MCF 10A (cell line): ENCODE data around the gene SCRN1. TPM values are rescaled to one million over a fixed set of nuclear protein-coding genes. Genes with fewer than 3 reads are reported as not detected.

Experiments
- Bru-seq: library from RNA; stranded (reverse); fragments of 400-500 nt; gene quantifications from one replicate; lab custom pipeline; 2021; lab: Mats Ljungman, UMichigan
- BruChase-seq, 2 experiments: library from RNA; stranded (reverse); fragments of 400-500 nt; gene quantifications; one replicate each; lab custom pipeline; 2021; lab: Mats Ljungman, UMichigan
- BruUV-seq: library from RNA; stranded (reverse); fragments of 400-500 nt; replicated peaks from 2 replicates; lab custom pipeline; 2021; lab: Mats Ljungman, UMichigan
- CTCF ChIA-PET: fragments of 300-600 bp; sonication (Branson Sonifier 250); formaldehyde crosslinking; extraction: SDS; loops from one replicate; lab custom pipeline; 2021; ENCODE audit warnings: antibody characterized with exemption, inconsistent platforms; lab: Yijun Ruan, JAX
- POLR2A ChIA-PET: fragments of 300-600, 350-650 bp; sonication (Branson Sonifier 250); formaldehyde crosslinking; extraction: SDS; loops from one replicate; lab custom pipeline; 2020; ENCODE audit warnings: antibody characterized with exemption, inconsistent platforms; lab: Yijun Ruan, JAX
- DNase-seq: peaks from one replicate; pipeline ENCODE4 v3.0.0-alpha.2; 2018; ENCODE audit not compliant: unreplicated experiment
- H3K27ac Mint-ChIP-seq: one replicate; pipeline ENCODE4 v1.8.0; 2022; ENCODE audit warnings: mild to moderate bottlenecking, low read depth, mixed read lengths; ENCODE audit not compliant: unreplicated experiment
- H3K27me3 Mint-ChIP-seq: one replicate; pipeline ENCODE4 v1.8.0; 2022; ENCODE audit warnings: mixed read lengths; ENCODE audit not compliant: insufficient read depth, unreplicated experiment
- H3K36me3 Mint-ChIP-seq: one replicate; pipeline ENCODE4 v1.8.0; 2022; ENCODE audit warnings: mild to moderate bottlenecking, moderate library complexity, mixed read lengths; ENCODE audit not compliant: insufficient read depth, unreplicated experiment
- H3K4me1 Mint-ChIP-seq: one replicate; pipeline ENCODE4 v1.8.0; 2022; ENCODE audit warnings: mixed read lengths; ENCODE audit not compliant: insufficient read depth, unreplicated experiment
- H3K4me3 Mint-ChIP-seq: one replicate; pipeline ENCODE4 v1.8.0; 2022; ENCODE audit warnings: mild to moderate bottlenecking, moderate library complexity, mixed read lengths; ENCODE audit not compliant: unreplicated experiment
- H3K9me3 Mint-ChIP-seq: one replicate; pipeline ENCODE4 v1.8.0; 2022; ENCODE audit warnings: mixed read lengths; ENCODE audit not compliant: unreplicated experiment
- intact Hi-C: fragments of 100-400 bp; cut with micrococcal nuclease; formaldehyde crosslinking; loops from 2 replicates; pipeline ENCODE4 v1.14.1; 2022
- long read RNA-seq: library from polyadenylated mRNA; stranded (forward); transcript quantifications from one replicate; pipeline ENCODE4 v2.0.0, GENCODE V29; 2022
- total RNA-seq: library from RNA; stranded (reverse); gene quantifications from 2 replicates; pipeline ENCODE4 v1.2.3, GENCODE V29; 2022
- TF ChIP-seq, protein P1 (sequence below): fragments of 200-600 bp; IDR thresholded peaks from one replicate; pipeline ENCODE4 v1.8.0; 2022; ENCODE audit warnings: antibody characterized with exemption, mild to moderate bottlenecking; ENCODE audit not compliant: unreplicated experiment

The SCRN1 gene, protein sequence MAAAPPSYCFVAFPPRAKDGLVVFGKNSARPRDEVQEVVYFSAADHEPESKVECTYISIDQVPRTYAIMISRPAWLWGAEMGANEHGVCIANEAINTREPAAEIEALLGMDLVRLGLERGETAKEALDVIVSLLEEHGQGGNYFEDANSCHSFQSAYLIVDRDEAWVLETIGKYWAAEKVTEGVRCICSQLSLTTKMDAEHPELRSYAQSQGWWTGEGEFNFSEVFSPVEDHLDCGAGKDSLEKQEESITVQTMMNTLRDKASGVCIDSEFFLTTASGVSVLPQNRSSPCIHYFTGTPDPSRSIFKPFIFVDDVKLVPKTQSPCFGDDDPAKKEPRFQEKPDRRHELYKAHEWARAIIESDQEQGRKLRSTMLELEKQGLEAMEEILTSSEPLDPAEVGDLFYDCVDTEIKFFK
- total RNA-seq = 30.2 and 36.5 TPM in 2 replicates
- Bru-seq, nascent RNA = percentile 69 among the genes with signal in this experiment
- BruChase-seq, experiment 1, labeled RNA remaining after a 6-hour chase = percentile 81 among the genes with signal in this experiment
- BruChase-seq, experiment 2, labeled RNA remaining after a 2-hour chase = percentile 69 among the genes with signal in this experiment
- long read RNA-seq, full-length matches to known transcripts = 98 of 111 reads
- long read RNA-seq, partial matches to known transcripts = 1 of 111 reads
- long read RNA-seq, other reads (novel, unspliced or antisense) = 12 of 111 reads

DNA sequence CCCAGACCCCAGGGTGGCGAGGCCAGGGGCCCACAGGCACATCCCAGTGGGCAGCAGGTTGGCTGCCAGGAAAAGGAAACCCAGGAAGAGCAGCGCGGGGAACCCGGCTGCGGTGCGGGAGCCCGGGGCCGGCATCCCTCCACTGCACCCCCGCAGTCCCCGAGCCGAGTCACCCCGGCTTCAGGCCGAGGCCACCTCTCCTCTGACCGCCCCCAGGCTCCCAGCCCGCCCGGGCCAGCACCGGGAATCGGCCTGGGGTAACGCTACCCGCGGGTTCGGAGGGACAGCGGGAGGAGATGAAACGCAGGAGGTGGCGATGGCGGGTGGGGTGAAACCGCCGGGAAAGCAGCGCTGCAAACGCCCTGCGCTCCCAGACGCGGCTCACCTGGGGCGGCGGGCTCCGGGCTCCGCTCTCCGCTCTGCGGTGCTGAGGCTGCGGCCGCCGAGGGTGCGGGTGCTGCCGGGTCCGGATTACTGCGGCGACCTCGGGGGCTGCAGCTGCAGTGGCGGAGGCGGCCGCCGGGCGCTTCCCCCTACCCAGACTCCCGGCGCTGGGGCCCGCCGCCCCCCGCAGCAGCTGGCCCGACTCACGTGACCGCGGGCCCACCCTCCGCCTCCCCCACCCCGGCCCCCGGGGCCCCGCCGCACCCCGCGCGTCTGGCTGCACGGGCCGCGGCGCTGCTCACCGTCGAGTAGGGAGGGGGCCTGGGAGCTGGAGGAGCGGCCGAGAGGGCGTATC is at the start of gene SCRN1:
Gene SCRN1, minus strand, starts transcription at position 545 of the 739 bp plus-strand sequence. CDS start 20,734 bp downstream, outside the sequence.
- intact Hi-C loops = no loop called here
- H3K36me3 Mint-ChIP-seq = no peaks in the 10 kb centered on the region
- TF ChIP-seq, protein P1, sequence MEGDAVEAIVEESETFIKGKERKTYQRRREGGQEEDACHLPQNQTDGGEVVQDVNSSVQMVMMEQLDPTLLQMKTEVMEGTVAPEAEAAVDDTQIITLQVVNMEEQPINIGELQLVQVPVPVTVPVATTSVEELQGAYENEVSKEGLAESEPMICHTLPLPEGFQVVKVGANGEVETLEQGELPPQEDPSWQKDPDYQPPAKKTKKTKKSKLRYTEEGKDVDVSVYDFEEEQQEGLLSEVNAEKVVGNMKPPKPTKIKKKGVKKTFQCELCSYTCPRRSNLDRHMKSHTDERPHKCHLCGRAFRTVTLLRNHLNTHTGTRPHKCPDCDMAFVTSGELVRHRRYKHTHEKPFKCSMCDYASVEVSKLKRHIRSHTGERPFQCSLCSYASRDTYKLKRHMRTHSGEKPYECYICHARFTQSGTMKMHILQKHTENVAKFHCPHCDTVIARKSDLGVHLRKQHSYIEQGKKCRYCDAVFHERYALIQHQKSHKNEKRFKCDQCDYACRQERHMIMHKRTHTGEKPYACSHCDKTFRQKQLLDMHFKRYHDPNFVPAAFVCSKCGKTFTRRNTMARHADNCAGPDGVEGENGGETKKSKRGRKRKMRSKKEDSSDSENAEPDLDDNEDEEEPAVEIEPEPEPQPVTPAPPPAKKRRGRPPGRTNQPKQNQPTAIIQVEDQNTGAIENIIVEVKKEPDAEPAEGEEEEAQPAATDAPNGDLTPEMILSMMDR = no peak
- H3K4me3 Mint-ChIP-seq = peak within 1 kb of the TSS; percentile 64
- POLR2A ChIA-PET = interaction anchor here (1.0 kb wide), 1 partner anchor 38 kb away, joined by 3 read pairs; no protein-coding TSS in a partner anchor
- H3K27ac Mint-ChIP-seq = peak within 1 kb of the TSS; percentile 89
- H3K27me3 Mint-ChIP-seq = no peaks in the 10 kb centered on the region
- no peaks in the 10 kb centered on the region for H3K9me3 Mint-ChIP-seq
- DNase-seq = peak; percentile 4
- BruUV-seq = no TSS peak
- H3K4me1 Mint-ChIP-seq = peaks cover 22% of the 10 kb centered on the region
- CTCF ChIA-PET = no interaction called here

DNA sequence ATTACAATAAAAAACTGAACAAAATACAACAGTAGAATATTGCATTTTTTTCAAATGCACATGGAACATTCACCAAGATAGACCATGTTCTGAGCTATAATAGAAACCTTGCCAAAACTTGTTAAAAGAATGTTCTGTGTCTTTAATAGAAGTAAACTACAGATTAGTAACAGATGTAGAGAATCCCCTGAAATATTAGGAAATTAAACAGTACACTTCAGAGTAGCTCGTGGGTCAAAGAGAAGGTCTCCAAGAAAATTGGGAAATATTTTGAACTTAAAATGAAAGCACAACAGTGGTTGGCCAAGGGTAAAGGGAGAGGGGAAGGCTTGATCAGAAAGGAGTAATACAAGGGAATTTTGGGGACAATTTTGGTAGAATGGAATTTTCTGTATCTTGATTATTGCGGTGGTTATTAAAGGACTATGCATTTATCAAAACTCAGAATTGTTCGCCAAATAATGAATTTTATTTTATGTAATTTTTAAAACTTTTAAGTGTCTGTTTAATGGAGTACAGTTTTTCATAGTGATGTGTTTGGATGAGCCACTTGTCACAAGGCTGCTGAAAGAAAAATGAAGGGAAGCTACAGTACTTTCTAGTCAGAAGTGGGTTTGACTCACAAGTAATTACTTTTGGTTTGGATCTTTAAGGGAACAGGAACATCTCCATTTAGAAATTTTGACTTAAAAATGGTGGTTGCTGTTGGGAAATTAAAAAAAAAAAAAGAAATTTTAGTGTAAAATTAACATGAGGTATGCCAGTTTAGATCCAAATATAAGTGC is 48.8 kb upstream of the SCRN1 start:
- TF ChIP-seq, protein P1 = no peak
- BruUV-seq = no TSS peak
- CTCF ChIA-PET = no interaction called here
- Mint-ChIP-seq H3K27me3 (no peaks in the 10 kb centered on the region), H3K27ac (no peak overlapping the region), H3K9me3 (no peaks in the 10 kb centered on the region), H3K4me1 (no peaks in the 10 kb centered on the region), H3K4me3 (no peak overlapping the region), H3K36me3 (peaks cover 7% of the 10 kb centered on the region)
- POLR2A ChIA-PET = interaction anchor here (1.4 to 3.4 kb wide), 2 partner anchors 9 to 12 kb away, joined by 3 to 15 read pairs; partner anchors contain the start of genes FKBP14 and PLEKHA8
- intact Hi-C loops = no loop called here
- DNase-seq = no peak

DNA sequence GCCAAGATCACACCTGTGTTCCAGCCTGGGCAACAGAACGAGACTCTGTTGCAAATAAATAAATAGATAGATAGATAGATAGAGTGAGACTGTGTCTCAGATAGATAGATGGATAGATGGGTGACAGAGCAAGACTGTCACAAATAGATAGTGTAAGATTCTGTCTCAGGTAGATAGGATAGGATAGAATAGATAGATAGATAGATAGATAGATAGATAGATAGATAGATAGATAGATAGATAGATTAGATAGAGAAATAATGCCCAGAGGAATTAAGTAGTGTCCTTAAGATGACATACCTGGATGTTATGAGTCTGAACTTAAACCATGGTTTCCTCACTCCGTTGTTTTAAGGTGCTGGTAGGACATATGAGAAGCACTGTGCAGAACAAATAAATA is 46.6 kb upstream of the SCRN1 start:
- POLR2A ChIA-PET = interaction anchor here (1.0 to 1.6 kb wide), 2 partner anchors 10 to 27 kb away, joined by 3 to 4 read pairs; partner anchors contain the start of gene FKBP14
- no TSS peak for BruUV-seq

More for the DNA sequence above, 46.6 kb upstream of the SCRN1 start:
- Mint-ChIP-seq H3K36me3 (peaks cover 7% of the 10 kb centered on the region), H3K27me3 (no peaks in the 10 kb centered on the region), H3K4me3 (no peak overlapping the region), H3K9me3 (no peaks in the 10 kb centered on the region), H3K27ac (no peak overlapping the region), H3K4me1 (no peaks in the 10 kb centered on the region)
- DNase-seq = no peak
- intact Hi-C loops = no loop called here
- CTCF ChIA-PET = no interaction called here
- TF ChIP-seq, protein P1 = no peak
